Measurements from ENCODE around the gene HDAC11.

Gene HDAC11

GRCh38 chr3:13459605-13460340 lies 20.3 kb upstream of the HDAC11 start:
- no peaks in the 10 kb centered on the region for H3K4me1 ChIP-seq (ENCODE audit: insufficient read depth, low read length)
- H3K4me3 ChIP-seq (ENCODE audit: low read depth in 1 of 2, low read length in 2 of 2): no peak overlapping the region
- H3K9me3 ChIP-seq (ENCODE audit: low read length): no peaks in the 10 kb centered on the region
- no peak overlapping the region for H3K27ac ChIP-seq (ENCODE audit: low read depth, low read length)
- no peaks in the 10 kb centered on the region for H3K36me3 ChIP-seq (ENCODE audit: insufficient read depth, low read length)
- no peaks in the 10 kb centered on the region for H3K27me3 ChIP-seq (ENCODE audit: control insufficient read depth in 1 of 2, insufficient read depth in 2 of 2, low read length in 2 of 2)
- H3K9ac ChIP-seq (ENCODE audit: low read length): no peak overlapping the region

GRCh38 chr3:13460341-13460736 lies 19.8 kb upstream of the HDAC11 start:
- Histone ChIP-seq H3K4me1 (ENCODE audit: insufficient read depth, low read length) (no peaks in the 10 kb centered on the region), H3K36me3 (ENCODE audit: insufficient read depth, low read length) (no peaks in the 10 kb centered on the region)

GRCh38 chr3:13461169-13462124 lies 18.7 kb upstream of the HDAC11 start:
- H3K4me3 ChIP-seq (ENCODE audit: low read depth in 1 of 2, low read length in 2 of 2): no peak overlapping the region
- H3K27me3 ChIP-seq (ENCODE audit: control insufficient read depth in 1 of 2, insufficient read depth in 2 of 2, low read length in 2 of 2): no peaks in the 10 kb centered on the region
- no peak overlapping the region for H3K9ac ChIP-seq (ENCODE audit: low read length)
- H3K9me3 ChIP-seq (ENCODE audit: low read length): no peaks in the 10 kb centered on the region
- no peaks in the 10 kb centered on the region for H3K36me3 ChIP-seq (ENCODE audit: insufficient read depth, low read length)
- no peak overlapping the region for H3K27ac ChIP-seq (ENCODE audit: low read depth, low read length)
- H3K4me1 ChIP-seq (ENCODE audit: insufficient read depth, low read length): no peaks in the 10 kb centered on the region

More at GRCh38 chr3:13460341-13460736, 19.8 kb upstream of the HDAC11 start:
- Histone ChIP-seq H3K9ac (ENCODE audit: low read length) (no peak overlapping the region), H3K4me3 (ENCODE audit: low read depth in 1 of 2, low read length in 2 of 2) (no peak overlapping the region), H3K27me3 (ENCODE audit: control insufficient read depth in 1 of 2, insufficient read depth in 2 of 2, low read length in 2 of 2) (no peaks in the 10 kb centered on the region), H3K27ac (ENCODE audit: low read depth, low read length) (no peak overlapping the region), H3K9me3 (ENCODE audit: low read length) (no peaks in the 10 kb centered on the region)

- no peak overlapping the region for H3K27ac ChIP-seq (ENCODE audit: low read depth, low read length)
- H3K36me3 ChIP-seq (ENCODE audit: insufficient read depth, low read length): no peaks in the 10 kb centered on the region
- no peaks in the 10 kb centered on the region for H3K4me1 ChIP-seq (ENCODE audit: insufficient read depth, low read length)
- no peaks in the 10 kb centered on the region for H3K27me3 ChIP-seq (ENCODE audit: control insufficient read depth in 1 of 2, insufficient read depth in 2 of 2, low read length in 2 of 2)
- no peaks in the 10 kb centered on the region for H3K9me3 ChIP-seq (ENCODE audit: low read length)
- no peak overlapping the region for H3K4me3 ChIP-seq (ENCODE audit: low read depth in 1 of 2, low read length in 2 of 2)
- H3K9ac ChIP-seq (ENCODE audit: low read length): no peak overlapping the region
Observed at GRCh38 chr3:13462125-13462629, 17.9 kb upstream of the HDAC11 start.

GRCh38 chr3:13462822-13463221 lies 17.3 kb upstream of the HDAC11 start:
- Histone ChIP-seq H3K9me3 (ENCODE audit: low read length) (no peaks in the 10 kb centered on the region), H3K4me1 (ENCODE audit: insufficient read depth, low read length) (no peaks in the 10 kb centered on the region), H3K27me3 (ENCODE audit: control insufficient read depth in 1 of 2, insufficient read depth in 2 of 2, low read length in 2 of 2) (no peaks in the 10 kb centered on the region), H3K4me3 (ENCODE audit: low read depth in 1 of 2, low read length in 2 of 2) (no peak overlapping the region), H3K9ac (ENCODE audit: low read length) (no peak overlapping the region), H3K27ac (ENCODE audit: low read depth, low read length) (no peak overlapping the region), H3K36me3 (ENCODE audit: insufficient read depth, low read length) (no peaks in the 10 kb centered on the region)

- no peak overlapping the region for H3K9ac ChIP-seq (ENCODE audit: low read length)
- no peaks in the 10 kb centered on the region for H3K9me3 ChIP-seq (ENCODE audit: low read length)
- H3K27me3 ChIP-seq (ENCODE audit: control insufficient read depth in 1 of 2, insufficient read depth in 2 of 2, low read length in 2 of 2): no peaks in the 10 kb centered on the region
- no peak overlapping the region for H3K4me3 ChIP-seq (ENCODE audit: low read depth in 1 of 2, low read length in 2 of 2)
- no peak overlapping the region for H3K27ac ChIP-seq (ENCODE audit: low read depth, low read length)
- no peaks in the 10 kb centered on the region for H3K36me3 ChIP-seq (ENCODE audit: insufficient read depth, low read length)
- no peaks in the 10 kb centered on the region for H3K4me1 ChIP-seq (ENCODE audit: insufficient read depth, low read length)
Observed at GRCh38 chr3:13463618-13464400, 16.3 kb upstream of the HDAC11 start.

- Histone ChIP-seq H3K9ac (ENCODE audit: low read length) (no peak overlapping the region), H3K9me3 (ENCODE audit: low read length) (no peaks in the 10 kb centered on the region), H3K27ac (ENCODE audit: low read depth, low read length) (no peak overlapping the region), H3K4me3 (ENCODE audit: low read depth in 1 of 2, low read length in 2 of 2) (no peak overlapping the region), H3K36me3 (ENCODE audit: insufficient read depth, low read length) (no peaks in the 10 kb centered on the region), H3K27me3 (ENCODE audit: control insufficient read depth in 1 of 2, insufficient read depth in 2 of 2, low read length in 2 of 2) (no peaks in the 10 kb centered on the region), H3K4me1 (ENCODE audit: insufficient read depth, low read length) (no peaks in the 10 kb centered on the region)
Observed at GRCh38 chr3:13465236-13465873, 14.8 kb upstream of the HDAC11 start.

GRCh38 chr3:13466781-13467180 lies 13.3 kb upstream of the HDAC11 start:
- Histone ChIP-seq H3K4me1 (ENCODE audit: insufficient read depth, low read length) (no peaks in the 10 kb centered on the region), H3K27me3 (ENCODE audit: control insufficient read depth in 1 of 2, insufficient read depth in 2 of 2, low read length in 2 of 2) (no peaks in the 10 kb centered on the region), H3K9me3 (ENCODE audit: low read length) (no peaks in the 10 kb centered on the region), H3K9ac (ENCODE audit: low read length) (no peak overlapping the region), H3K36me3 (ENCODE audit: insufficient read depth, low read length) (no peaks in the 10 kb centered on the region), H3K27ac (ENCODE audit: low read depth, low read length) (no peak overlapping the region), H3K4me3 (ENCODE audit: low read depth in 1 of 2, low read length in 2 of 2) (no peak overlapping the region)

- H3K27ac ChIP-seq (ENCODE audit: low read depth, low read length): no peak overlapping the region
Observed at GRCh38 chr3:13470894-13471574, 9.1 kb upstream of the HDAC11 start.

GRCh38 chr3:13472286-13472685 lies 7.8 kb upstream of the HDAC11 start:
- Histone ChIP-seq H3K36me3 (ENCODE audit: insufficient read depth, low read length) (no peaks in the 10 kb centered on the region), H3K9ac (ENCODE audit: low read length) (no peak overlapping the region), H3K27me3 (ENCODE audit: control insufficient read depth in 1 of 2, insufficient read depth in 2 of 2, low read length in 2 of 2) (peaks cover 0 to 4% of the 10 kb centered on the region in 2 donors), H3K4me3 (ENCODE audit: low read depth in 1 of 2, low read length in 2 of 2) (no peak overlapping the region), H3K27ac (ENCODE audit: low read depth, low read length) (no peak overlapping the region), H3K9me3 (ENCODE audit: low read length) (no peaks in the 10 kb centered on the region), H3K4me1 (ENCODE audit: insufficient read depth, low read length) (no peaks in the 10 kb centered on the region)

More at GRCh38 chr3:13470894-13471574, 9.1 kb upstream of the HDAC11 start:
- H3K9me3 ChIP-seq (ENCODE audit: low read length): no peaks in the 10 kb centered on the region
- H3K27me3 ChIP-seq (ENCODE audit: control insufficient read depth in 1 of 2, insufficient read depth in 2 of 2, low read length in 2 of 2): peaks cover 0 to 4% of the 10 kb centered on the region in 2 donors
- H3K4me3 ChIP-seq (ENCODE audit: low read depth in 1 of 2, low read length in 2 of 2): no peak overlapping the region
- H3K36me3 ChIP-seq (ENCODE audit: insufficient read depth, low read length): no peaks in the 10 kb centered on the region
- no peak overlapping the region for H3K9ac ChIP-seq (ENCODE audit: low read length)
- H3K4me1 ChIP-seq (ENCODE audit: insufficient read depth, low read length): no peaks in the 10 kb centered on the region
